GM18907 (cell line): ENCODE data around the gene MYO1B.

ENCODE experiments used
- ATAC-seq: cut with Tn5 transposase; IDR thresholded peaks from one replicate; pipeline ENCODE4 v1.9.1; 2021; ENCODE audit warnings: mild to moderate bottlenecking, moderate library complexity; ENCODE audit not compliant: unreplicated experiment

The MYO1B gene

DNA sequence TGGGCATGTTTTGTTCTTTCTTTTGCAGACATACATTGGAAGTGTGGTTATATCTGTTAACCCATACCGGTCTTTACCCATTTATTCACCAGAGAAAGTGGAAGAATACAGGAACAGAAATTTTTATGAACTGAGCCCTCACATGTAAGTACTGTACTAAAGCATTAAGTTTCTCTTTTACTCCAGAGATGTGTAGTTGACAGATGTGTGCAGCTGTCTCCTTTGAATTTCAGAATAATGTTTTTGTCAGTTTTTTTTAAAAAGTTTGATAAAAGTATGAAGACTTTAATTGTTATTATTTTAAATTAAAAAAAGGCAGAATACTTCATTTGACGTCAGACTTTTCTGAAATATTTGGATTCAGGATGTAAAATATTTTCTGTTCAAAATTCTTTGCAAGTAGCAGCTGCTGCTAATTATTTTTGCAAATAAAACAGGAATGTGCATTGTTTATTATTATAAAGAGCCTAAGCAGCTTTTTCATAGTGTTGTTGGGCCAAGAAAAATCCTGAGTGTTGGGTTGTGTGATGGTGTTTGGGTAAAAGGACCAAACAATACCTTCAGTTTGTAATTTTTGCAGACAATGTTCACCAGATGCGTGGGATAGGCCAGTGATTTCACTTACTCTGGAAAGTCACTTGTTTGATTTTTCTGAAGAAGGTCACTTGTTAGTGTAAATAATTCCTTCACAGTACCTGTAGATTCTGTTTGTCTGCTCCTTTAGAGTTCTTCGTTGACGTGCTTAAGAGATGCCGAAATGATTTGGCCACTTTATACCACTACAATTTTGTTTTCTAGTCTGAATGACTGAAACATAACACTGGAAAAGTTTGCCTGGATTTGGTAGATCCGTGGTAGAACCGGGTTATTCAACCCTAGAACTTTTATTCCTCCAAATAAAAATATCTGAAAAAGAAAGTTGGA lies 51.1 kb downstream of the MYO1B start:
- no peak for ATAC-seq

DNA sequence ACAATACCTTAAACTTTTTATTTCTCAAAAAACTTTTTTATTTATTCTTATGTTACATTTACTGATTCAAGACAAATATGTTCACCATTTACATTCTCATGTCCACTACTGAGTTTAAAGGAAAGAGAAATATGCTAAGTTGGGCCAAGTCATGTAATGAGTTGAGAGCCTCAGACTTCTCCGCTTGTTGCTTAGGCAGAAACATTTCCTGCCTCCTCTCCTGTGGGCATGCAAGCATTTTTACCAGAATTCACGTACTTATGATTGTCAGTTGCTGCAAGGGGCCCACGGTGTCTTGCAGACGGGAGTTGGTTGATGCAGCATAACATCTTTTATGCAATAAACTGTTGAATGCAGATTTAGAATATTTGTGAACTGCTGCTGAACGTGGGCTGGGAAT lies 51.8 kb downstream of the MYO1B start:
- no peak for ATAC-seq

DNA sequence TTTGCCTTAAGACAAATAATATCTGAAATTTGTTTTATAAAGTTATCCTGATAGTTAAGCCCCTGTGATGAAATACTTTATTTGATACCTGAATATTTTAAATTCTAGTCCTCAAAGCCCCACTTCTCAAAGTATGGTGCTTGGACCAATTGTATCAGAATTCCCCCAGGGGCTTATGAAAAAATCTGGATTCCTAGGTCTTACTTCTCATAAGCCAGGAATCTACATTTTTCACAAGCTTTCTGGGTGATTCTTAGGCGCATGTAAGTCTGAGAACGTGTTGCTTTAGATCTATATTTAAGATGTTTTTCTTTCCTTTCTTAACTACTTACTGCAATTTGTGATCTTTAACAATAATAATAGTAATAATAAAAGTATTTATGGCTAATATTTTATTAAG lies 53.1 kb downstream of the MYO1B start:
- no peak for ATAC-seq

DNA sequence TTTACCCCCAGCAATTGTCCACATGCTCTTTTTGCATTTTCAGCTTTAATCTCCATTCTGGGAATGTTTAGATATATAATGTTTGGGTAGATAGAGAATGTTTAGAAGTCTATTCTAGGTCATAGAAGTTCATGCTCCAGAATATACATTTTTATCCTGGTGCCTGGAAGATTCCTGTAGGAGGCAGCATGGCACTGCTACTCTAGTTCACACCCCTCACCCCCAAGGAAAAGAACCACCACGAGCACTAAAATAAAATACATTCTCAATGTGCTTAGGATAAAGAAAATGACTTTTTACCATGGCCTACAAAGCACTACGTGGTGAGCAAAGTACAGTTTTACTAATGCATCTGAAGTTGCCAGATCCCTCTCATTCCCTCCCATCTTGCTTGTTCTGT lies 53.8 kb downstream of the MYO1B start:
- no peak for ATAC-seq

DNA sequence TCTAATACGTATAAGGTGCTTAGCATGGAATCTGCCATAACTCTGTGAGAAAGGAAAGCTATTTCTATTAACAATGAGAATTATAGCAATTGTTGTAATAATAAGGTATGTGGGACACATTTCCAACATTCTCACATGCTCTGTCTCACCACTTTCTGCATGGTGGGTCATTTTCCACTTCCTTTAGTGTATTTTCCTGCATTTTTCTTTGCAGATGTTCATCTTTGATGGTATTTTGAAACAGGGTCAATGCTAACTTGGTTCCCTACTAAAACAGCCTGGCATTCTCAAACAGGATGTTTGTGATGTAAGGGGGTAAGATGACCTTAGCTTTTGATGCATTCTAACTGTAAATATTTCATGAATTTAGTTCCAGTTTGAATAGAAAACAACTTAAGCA lies 54.7 kb downstream of the MYO1B start:
- ATAC-seq, result no peak

DNA sequence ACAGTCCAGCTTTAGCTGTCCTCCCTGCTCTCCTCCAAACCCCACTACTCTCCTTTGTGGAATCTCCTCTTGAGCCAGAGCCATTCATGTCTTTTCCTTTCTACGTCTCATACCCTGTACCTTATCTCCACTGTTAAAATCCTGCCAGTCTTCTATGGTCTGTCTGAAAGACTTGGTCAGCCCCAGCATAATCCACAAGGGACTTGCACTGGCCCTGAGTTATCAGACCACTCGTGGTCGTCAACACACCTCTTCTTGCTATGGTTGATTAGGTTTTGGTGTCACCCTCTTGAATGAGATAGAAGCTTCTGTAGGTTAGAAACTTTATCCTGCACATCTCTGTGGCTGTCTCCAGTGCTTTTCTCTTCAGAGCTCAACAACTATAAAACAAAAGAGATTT lies 56.8 kb downstream of the MYO1B start:
- ATAC-seq, result no peak

DNA sequence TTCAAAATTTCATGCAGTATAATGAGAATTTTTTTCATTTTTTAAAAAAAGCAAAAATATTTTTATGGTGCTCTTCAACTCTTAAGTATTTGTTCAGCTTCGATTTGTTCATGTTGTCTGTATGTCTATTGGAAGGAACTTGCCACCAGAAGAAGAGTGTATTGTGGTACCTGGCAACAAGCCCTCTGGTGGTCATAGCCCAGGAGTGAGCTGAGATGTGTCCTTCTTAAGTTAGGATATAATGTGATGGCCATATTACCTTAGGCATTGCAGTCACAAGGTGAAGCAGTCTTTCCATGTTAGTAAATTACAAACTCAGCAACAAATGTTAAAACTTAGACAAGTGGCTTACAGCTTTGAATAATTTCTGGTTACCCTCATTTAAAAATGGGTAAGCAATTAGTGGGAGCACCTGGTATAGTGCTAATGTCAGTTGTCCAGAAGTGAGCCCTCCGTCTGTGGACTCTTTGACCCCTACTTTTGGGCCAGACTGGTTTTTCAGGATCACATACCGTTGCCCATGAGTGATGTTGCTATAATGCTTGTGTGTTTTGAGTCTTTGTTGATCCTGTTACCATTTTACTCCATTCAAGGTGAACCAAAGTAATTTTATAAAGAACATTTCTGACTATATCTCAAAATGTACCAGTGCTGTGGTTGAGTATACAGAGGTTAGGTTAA lies 57.4 kb downstream of the MYO1B start:
- ATAC-seq, result peak; percentile 79

DNA sequence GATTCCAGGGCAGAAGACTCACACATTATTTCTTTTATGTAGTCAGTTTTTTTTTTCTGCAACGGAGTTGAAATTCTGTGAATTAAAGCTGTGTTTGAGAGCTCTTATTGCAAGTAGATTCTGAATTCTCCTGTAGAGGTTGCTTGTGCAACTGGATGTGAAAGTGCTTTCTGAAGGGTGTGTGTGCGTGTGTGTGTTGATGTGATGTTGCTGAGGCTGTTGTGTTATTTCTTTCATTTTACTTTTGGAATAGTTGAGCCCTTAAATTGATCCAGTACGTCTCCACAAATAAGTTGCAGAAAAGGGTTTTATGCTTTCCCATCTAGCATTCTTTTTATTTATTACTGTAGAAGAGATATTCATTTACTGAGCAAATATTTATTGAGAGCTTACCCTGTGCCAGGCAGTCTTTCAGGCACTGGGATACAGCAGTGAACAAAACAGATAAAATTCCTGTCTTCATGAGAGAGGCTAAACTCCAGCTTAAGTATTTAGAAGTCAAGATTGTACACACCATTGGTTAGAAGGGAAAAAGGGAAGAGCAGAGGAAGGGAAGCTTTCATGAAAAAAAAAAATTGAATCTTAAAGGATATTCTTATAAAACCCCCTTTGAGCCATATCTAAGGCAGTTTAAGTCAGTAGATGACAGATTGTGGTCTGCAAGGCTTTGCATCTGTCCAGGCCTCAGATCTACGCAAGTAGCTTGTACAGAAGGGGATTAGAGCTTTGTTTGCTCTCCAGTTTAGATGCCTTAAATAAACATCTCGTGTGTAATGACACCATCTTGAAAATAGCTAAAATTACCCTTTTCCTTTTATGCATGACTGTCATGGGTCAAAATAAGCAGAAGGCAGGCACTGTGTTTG lies 58.2 kb downstream of the MYO1B start:
- ATAC-seq, result no peak

DNA sequence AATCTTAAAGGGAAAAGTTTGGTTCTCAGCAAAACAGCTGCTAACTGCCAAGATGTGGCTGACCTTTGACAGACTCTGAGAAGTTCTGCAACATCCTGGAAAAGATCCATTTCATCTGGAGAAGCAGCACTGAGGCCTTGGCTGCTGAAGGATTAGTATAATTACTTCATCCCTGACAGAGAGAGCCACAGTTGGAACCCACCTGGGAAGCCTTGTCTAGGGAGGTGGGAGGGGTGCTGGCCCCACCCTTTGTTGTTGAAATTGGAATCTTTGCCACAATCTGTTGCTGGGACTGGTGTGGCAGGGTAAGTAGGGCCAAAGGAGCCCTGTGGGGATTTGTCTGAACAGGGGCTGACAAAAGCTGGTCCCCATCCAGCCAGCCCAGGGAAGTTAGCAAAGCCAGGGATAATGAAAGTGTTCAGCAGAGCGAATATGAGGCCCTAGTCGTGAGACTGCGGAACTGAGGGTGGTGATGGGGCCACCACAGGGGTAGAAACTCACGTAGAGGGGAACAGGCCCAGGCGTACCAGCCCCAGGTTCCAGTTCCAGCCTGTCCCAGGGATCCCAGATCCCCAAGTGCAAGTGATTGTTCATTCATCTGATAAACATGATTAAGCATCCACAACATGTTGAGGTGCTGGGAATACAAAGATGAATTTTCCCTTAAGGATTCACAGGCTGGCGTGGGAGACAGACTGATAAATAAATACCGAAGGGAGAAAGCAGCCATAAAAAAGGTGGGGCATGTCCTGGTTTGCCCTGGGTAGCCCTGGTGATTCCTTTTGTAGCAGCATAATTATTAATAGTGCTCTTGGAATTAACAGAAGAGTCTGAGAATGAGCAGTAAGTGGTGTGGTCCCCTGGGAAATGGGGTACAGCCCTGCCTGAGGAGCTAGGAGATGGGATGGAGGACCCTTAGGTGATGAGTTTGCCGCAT lies 60.0 kb downstream of the MYO1B start:
- no peak for ATAC-seq

DNA sequence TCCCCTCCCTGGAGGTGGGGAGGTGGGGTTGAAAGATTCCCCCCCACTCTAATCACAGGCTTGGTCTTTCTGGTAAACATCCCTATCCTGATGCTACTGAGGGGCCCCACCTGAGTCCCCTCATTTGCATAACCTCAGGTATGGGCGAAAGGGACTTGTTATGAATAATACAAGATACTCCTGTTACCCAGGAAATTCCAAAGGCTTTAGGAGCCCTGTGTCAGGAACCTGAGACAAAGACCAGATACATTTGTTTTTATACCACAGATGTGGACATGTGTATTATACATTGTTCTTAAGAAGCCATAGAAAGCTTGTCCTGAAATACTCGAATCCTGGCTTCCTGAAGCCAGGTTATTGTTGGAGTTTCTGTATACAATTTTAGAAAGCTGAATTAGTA lies 62.8 kb downstream of the MYO1B start:
- ATAC-seq, result no peak

DNA sequence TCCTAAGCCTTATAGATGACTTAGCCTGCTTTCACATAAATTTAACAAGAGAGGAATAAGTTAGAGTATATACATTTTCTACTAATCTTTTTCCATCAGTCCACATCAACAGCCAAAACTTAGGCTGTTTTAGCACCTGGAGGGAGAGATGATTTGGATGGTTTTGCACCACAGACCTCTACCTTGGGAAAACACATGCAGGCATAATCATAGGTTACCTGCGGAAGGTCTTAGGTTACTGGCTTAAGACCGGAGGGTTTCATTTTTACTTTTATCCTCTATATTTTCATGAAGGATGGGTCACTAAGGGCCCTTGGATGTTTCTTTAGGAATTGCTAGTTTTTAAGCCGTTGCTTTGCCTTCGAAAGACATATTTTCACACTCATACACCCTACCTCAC lies 66.0 kb downstream of the MYO1B start:
- ATAC-seq, result no peak

DNA sequence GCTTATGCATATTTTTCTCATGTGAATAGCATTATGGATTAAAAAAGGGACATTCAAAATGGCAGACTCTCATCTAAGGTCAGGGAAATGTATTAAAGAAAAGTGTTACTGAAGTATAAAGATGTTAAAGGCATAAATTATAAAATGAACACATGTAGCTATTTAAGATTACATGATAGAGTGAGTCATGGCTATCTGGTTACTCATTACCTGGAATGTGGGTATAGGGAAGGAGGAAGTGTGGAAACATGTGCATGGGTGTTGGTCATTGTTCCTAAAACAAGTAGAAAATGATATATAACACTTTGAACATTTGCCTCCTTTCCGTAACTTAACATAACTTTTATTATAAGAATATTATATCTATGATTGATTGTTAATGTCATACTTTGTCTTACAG lies 66.4 kb downstream of the MYO1B start:
- ATAC-seq, result no peak

DNA sequence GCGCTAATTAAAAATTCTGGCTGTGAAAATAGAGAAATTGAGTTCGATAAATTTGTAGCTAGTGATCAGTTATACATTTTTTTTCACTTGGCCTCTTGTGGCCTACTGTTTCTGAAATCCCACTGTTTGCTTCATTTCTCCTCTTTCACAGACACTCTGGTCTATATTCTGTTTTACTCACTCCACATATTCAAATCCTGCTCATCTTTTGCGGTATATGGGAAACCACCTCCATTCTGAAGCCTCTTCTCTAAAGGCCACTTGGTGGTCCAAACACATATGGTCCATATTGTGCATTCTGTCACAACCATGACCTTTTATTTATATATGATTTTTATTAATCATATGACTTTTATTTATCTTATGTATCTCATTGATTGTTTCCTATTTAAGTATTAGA lies 67.0 kb downstream of the MYO1B start:
- ATAC-seq, result no peak

DNA sequence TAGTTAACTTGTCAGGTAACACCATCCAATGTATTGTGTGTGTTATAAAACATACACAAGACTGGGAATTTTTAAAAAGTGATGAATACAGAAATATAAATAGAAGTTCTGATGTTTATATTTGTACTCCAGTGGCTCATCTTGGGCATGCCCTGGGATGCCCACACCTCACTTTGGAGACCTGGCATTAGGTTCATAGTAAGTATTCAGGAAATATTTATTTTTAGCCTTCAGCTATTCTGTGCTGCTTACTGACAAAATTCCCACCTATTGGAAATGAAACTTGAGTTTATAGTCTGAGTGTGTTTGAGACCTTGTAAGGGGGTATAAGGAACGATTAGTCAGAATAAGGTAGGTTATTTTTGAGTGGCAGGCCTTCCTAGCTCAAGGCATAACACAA lies 67.5 kb downstream of the MYO1B start:
- ATAC-seq, result no peak

DNA sequence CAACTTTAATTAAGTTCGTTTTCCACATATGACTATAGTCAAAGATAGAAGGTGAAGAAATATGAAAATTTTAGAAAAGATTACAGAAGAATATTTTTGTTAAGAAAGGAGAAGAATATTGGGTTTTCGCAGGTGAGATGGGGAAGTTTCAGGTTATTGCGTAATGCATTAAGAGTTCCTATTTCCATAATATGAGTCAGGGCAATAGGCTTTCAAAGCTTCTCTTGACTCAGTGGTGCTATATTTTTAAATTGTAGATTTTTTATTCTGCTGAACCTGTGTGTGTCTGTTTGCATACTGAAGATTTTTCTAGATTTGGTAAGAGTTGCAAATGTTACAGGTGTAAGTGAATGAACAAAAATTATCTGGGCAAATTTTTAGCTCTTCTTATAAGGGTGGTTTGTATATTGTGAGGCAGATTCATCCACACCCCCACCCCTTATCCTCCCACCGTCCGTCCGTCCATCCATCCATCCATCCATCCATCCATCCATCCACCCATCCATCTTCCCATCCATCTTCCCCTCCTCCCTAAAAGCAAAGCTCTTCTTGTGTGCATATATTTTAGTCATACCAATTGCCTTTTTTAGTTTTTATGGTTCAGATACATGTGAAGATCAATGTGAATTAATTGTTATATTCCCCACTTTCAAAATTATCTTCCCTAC lies 69.6 kb downstream of the MYO1B start:
- ATAC-seq, result no peak

DNA sequence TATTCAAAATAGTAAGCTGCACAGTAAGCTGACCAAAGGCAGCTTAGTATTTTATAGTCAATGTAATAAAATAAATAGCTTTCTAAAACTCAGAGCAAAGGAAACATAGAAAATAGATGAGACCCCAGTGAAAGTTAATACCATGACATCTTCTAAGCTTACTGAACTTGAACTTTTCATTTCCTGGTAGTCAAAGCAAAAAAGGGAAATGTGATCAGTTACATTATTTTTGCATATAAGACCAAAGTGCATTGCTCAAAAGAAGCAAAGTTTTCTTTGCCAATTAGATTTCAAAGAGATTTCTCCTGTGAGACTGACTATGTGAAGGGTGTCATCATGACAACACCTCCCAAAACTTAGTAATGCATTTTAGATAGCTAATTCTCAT lies 70.2 kb downstream of the MYO1B start:
- no peak for ATAC-seq

DNA sequence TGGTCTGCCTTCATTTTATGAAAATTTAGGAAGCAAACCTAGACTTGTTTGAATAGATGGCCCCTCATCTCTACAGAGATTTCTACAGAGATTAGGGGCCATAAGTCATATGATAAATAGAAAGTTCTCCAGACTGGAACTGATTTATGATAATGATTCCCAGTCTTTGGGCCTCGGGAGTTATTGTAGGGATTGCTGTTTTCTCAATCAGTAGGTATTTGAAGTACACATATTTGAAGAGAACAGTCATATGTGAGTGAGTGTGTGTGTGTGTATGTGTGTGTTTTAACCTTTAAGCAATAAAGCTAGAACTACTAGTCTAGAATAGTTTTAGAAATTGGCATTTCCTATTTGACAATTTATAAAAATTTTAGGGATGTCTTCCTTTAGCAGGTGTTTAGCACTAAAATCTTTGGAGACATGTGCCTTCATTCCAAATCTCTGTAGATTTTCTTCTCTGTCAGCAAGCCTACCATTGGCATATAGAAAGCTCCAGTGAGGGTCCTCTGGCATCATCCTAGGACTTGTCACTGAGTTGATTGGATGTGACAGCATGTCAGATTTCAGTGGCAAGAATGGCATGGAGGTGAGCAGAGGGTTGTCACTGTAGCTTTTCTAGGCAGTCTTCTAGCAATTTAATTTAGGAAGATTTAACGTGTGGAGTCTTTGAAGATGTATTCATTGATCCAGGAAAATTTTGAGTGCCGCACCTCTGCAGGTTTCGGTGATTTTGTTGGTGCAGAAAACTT lies 71.2 kb downstream of the MYO1B start:
- ATAC-seq, result no peak

DNA sequence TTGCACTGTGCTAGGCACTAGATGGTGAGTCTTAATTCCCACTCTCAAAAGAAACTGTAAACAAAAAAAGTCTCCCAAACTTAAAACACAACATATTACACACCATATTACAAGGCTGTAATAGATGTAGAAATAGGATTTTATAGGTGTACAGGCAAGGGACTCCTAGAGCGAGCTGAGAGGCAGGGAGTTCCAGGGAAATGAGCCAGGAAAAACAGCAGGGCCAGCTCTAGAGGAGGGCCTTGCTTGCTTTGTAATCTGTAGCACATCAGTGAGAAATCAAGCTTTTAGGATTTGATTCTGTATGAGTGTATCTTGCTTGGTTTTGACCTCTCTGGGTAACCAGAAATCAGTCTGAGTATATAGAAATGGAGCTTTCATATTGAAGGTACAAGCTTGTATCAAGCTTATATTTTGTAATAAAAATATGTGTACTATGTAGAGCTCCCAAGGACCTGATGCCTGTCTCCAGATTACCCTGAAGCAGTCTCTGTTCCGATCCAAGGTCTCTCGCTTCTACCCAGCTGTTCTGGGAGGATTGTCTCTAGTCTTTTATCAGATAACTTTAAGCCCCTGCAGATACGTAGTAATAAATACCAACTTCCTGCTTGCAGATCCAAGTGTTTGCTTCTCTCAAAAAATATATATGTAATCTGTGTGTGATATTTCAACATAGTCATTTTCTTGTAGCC lies 73.0 kb downstream of the MYO1B start:
- ATAC-seq, result no peak

DNA sequence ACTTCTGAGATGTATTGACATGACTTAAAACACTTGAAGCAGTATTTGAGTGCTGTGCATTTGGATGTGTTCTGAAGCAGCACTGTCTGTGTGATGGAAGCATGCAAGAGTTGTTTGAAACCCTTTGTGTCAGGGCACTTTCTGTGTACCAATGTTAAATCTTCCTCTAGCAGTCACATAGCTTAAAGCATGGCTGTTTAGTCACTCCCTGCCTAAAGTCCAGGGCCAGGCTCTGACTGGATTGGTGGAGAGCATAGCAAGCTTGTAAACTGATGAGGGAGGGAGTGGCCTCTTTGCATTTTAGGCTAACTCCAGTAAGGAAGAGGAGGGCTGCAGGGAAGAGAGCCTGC lies 73.5 kb downstream of the MYO1B start:
- no peak for ATAC-seq
